SK-N-MC (cell line): ENCODE results near the gene SPARCL1.

ENCODE experiments used
- EZH2 ChIP-seq: fragments of 200-600 bp; sonication (generic); IDR thresholded peaks from one replicate; pipeline ENCODE4 v1.6.1; 2017; ENCODE audit warnings: antibody characterized with exemption
- FOXP2 ChIP-seq: optimal IDR thresholded peaks from 2 replicates; pipeline ENCODE3; 2011; ENCODE audit warnings: mild to moderate bottlenecking, moderate library complexity; ENCODE audit not compliant: insufficient read depth; ENCODE audit errors: extremely low read length, control extremely low read depth
- POLR2AphosphoS5 ChIP-seq: IDR thresholded peaks from 2 replicates; pipeline ENCODE4 v1.6.1; 2012; ENCODE audit warnings: mild to moderate bottlenecking, low read depth, low read length, borderline replicate concordance

DNA sequence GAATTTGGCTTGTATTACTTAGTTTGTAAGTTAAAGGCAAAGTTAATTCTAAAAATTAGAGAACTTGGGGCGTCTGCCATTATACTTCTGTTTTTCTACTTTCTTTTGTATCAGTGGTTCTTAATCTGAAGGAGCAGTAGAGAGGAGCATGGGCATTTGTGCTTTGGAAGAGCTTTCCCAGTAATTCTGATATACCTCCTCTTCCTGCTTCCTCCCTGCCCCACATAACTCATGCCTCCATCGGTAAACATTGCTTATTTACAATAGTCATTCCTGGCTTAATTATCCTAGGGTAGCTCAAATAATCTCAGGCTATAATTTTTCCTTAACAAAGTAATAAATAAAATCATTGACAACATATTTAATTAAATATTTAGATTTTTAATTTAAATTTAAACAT is 37.1 kb upstream of the SPARCL1 start:
- TF ChIP-seq POLR2AphosphoS5 (no peak), EZH2 (no peak), FOXP2 (no peak)
